ENCODE data around the gene USP17L15.
"Not testable (repeated sequence)": the region's sequence is repeated elsewhere in the genome, so short reads cannot be mapped to it uniquely, and the experiment has no call there.

USP17L15 gene

GRCh38 chr4:9267319-9267718, 33.1 kb downstream of the USP17L15 start, which contains the start of gene USP17L22:
USP17L22 (plus strand) TSS chr4:9267619; CDS start chr4:9267619, 0 bp downstream.
- H3K4me1 ChIP-seq (ENCODE audit: insufficient read depth, low read length); H2AFZ ChIP-seq (ENCODE audit: low read depth, low read length); H3K9me3 ChIP-seq (ENCODE audit: low read length): not testable (repeated sequence)

GRCh38 chr4:9271719-9272118, 37.5 kb downstream of the USP17L15 start:
- not testable (repeated sequence) for H3K27me3 ChIP-seq (ENCODE audit: insufficient read depth, low read length); H3K36me3 ChIP-seq (ENCODE audit: insufficient read depth, low read length); H2AFZ ChIP-seq (ENCODE audit: low read depth, low read length); H3K9me3 ChIP-seq (ENCODE audit: low read length); H3K4me1 ChIP-seq (ENCODE audit: insufficient read depth, low read length); H3K4me3 ChIP-seq (ENCODE audit: low read length)

More at GRCh38 chr4:9267319-9267718, 33.1 kb downstream of the USP17L15 start, which contains the start of gene USP17L22:
- not testable (repeated sequence) for H3K27me3 ChIP-seq (ENCODE audit: insufficient read depth, low read length); H3K4me3 ChIP-seq (ENCODE audit: low read length); H3K36me3 ChIP-seq (ENCODE audit: insufficient read depth, low read length)

Measured in neuron (in vitro differentiated cells).